Measurements from ENCODE around the gene CLRN2.

DNA sequence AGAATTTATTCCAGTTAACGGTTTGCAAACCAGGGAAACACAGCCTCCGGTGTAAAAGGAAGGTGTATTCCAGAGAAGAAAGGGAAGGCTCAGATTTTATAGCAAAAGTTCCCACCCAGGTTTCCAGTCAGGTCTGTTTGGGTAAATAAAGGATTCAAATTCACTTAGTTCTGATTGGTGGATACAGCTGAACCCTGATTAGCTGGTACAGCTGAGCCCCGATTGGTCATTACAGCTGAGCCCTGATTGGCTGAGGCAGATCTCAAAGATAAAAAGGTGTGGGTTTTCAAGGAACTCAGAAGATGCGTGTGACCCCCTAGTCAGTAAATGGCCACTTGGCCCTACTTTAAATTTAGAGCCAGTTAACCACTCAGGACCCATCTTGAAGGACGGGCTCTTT, 6.6 kb downstream of the CLRN2 start:
- TF ChIP-seq THRB (CRISPR knock-in tag; conservative IDR thresholded peaks at IDR 0.05) = no peak
- TF ChIP-seq, protein P1, sequence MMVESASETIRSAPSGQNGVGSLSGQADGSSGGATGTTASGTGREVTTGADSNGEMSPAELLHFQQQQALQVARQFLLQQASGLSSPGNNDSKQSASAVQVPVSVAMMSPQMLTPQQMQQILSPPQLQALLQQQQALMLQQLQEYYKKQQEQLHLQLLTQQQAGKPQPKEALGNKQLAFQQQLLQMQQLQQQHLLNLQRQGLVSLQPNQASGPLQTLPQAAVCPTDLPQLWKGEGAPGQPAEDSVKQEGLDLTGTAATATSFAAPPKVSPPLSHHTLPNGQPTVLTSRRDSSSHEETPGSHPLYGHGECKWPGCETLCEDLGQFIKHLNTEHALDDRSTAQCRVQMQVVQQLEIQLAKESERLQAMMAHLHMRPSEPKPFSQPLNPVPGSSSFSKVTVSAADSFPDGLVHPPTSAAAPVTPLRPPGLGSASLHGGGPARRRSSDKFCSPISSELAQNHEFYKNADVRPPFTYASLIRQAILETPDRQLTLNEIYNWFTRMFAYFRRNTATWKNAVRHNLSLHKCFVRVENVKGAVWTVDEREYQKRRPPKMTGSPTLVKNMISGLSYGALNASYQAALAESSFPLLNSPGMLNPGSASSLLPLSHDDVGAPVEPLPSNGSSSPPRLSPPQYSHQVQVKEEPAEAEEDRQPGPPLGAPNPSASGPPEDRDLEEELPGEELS (CRISPR knock-in tag; IDR thresholded peaks at IDR 0.05; ENCODE audit: borderline replicate concordance) = no peak
- TF ChIP-seq POLR2AphosphoS5 (IDR thresholded peaks at IDR 0.05; ENCODE audit: control insufficient read depth, insufficient read depth, low read depth, low read length) = no peak
- no peak for TF ChIP-seq TEAD2 (tag; IDR thresholded peaks at IDR 0.05)
- no peak for TF ChIP-seq MED1 (CRISPR knock-in tag; IDR thresholded peaks at IDR 0.05; ENCODE audit: borderline replicate concordance)
- TF ChIP-seq, protein P2, sequence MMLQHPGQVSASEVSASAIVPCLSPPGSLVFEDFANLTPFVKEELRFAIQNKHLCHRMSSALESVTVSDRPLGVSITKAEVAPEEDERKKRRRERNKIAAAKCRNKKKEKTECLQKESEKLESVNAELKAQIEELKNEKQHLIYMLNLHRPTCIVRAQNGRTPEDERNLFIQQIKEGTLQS (IDR thresholded peaks at IDR 0.05) = no peak
- TF ChIP-seq, protein P2 (CRISPR knock-in tag; conservative IDR thresholded peaks at IDR 0.05) = no peak
- no peak for TF ChIP-seq SMAD1 (IDR thresholded peaks at IDR 0.05; ENCODE audit: low read depth, low read length, partially characterized antibody)
- no peak for TF ChIP-seq ZNF124 (CRISPR knock-in tag; IDR thresholded peaks at IDR 0.05)
- TF ChIP-seq, protein P3, sequence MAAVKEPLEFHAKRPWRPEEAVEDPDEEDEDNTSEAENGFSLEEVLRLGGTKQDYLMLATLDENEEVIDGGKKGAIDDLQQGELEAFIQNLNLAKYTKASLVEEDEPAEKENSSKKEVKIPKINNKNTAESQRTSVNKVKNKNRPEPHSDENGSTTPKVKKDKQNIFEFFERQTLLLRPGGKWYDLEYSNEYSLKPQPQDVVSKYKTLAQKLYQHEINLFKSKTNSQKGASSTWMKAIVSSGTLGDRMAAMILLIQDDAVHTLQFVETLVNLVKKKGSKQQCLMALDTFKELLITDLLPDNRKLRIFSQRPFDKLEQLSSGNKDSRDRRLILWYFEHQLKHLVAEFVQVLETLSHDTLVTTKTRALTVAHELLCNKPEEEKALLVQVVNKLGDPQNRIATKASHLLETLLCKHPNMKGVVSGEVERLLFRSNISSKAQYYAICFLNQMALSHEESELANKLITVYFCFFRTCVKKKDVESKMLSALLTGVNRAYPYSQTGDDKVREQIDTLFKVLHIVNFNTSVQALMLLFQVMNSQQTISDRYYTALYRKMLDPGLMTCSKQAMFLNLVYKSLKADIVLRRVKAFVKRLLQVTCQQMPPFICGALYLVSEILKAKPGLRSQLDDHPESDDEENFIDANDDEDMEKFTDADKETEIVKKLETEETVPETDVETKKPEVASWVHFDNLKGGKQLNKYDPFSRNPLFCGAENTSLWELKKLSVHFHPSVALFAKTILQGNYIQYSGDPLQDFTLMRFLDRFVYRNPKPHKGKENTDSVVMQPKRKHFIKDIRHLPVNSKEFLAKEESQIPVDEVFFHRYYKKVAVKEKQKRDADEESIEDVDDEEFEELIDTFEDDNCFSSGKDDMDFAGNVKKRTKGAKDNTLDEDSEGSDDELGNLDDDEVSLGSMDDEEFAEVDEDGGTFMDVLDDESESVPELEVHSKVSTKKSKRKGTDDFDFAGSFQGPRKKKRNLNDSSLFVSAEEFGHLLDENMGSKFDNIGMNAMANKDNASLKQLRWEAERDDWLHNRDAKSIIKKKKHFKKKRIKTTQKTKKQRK (IDR thresholded peaks at IDR 0.05; ENCODE audit: borderline replicate concordance, low read depth, low read length) = no peak
- no peak for TF ChIP-seq MEF2A (IDR thresholded peaks at IDR 0.05; ENCODE audit: control insufficient read depth, low read depth, low read length)
- no peak for TF ChIP-seq SREBF1 (IDR thresholded peaks at IDR 0.05; ENCODE audit: borderline replicate concordance, low read depth, low read length)
- TF ChIP-seq, protein P4, sequence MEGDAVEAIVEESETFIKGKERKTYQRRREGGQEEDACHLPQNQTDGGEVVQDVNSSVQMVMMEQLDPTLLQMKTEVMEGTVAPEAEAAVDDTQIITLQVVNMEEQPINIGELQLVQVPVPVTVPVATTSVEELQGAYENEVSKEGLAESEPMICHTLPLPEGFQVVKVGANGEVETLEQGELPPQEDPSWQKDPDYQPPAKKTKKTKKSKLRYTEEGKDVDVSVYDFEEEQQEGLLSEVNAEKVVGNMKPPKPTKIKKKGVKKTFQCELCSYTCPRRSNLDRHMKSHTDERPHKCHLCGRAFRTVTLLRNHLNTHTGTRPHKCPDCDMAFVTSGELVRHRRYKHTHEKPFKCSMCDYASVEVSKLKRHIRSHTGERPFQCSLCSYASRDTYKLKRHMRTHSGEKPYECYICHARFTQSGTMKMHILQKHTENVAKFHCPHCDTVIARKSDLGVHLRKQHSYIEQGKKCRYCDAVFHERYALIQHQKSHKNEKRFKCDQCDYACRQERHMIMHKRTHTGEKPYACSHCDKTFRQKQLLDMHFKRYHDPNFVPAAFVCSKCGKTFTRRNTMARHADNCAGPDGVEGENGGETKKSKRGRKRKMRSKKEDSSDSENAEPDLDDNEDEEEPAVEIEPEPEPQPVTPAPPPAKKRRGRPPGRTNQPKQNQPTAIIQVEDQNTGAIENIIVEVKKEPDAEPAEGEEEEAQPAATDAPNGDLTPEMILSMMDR (IDR thresholded peaks at IDR 0.05 in 2 of 3, conservative IDR thresholded peaks at IDR 0.05 in 1 of 3; ENCODE audit: insufficient read depth in 2 of 3, low read depth in 1 of 3, low read length in 3 of 3) = no peak
- TF ChIP-seq CC2D1A (IDR thresholded peaks at IDR 0.05) = no peak

All from K562 (cell line).